ENCODE data around the gene TGIF2. TPM values are rescaled to one million over a fixed set of nuclear protein-coding genes. Genes with fewer than 3 reads are reported as not detected.

TGIF2 gene
- total and polyA plus RNA-seq, 9 of the 15 experiments (the other 6 are each of a cell fraction or from before 2014, with no cell fraction given): 6.8 to 27.8 (median 15.7) TPM

DNA sequence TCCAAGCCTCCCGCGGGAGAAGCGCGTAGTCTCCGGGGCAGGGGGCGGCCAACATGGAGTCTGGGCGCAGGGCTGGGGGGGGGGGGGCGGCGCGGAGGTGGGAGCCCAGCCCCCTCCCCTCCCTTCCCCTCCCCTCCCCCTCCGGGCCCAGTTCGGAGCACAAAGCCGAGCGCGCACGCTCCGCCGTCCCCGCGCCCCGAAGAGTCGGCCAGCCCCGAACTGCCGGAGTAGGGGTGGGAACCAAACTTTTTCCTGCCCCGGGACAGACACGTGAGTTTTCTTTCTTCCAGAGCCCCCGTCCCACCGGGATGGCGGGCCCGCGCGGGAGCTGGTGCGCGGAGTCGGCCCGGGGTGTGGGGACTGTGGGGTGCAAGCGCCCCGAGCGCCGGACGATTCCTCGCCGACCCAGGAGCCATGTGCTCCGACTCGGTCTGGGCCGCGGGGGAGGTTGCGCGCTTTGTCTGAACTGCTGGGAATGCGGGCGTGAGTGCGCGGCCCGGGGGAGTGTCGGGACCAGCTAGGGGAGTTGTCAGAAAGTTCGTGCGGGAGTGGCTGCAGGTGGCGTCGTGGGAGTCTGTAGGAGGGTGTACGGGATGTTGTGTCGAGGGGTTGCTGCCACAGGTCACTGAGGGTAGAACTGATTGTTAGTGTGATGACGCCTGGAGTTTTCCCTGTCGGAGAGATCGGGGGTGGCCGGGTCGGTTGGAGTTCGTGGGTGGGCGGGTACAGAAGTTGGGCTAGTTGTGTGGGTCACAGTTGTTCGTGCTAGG is 1.2 kb downstream of the TGIF2 start (continued):
- TF ChIP-seq CREM (IDR thresholded peaks at IDR 0.05; ENCODE audit: low read depth) (no peak; the same call in 1 of the 2 replicates), SMARCA4 (IDR thresholded peaks at IDR 0.05) (0 out of 2 replicates have a peak, but pooled peaks have one; percentile 15), PRMT5 (CRISPR knock-in tag; IDR thresholded peaks at IDR 0.05) (no peak), NBN (IDR thresholded peaks at IDR 0.05; ENCODE audit: low read depth) (0 out of 2 replicates have a peak, but pooled peaks have one; percentile 55), ELF4 (CRISPR knock-in tag; IDR thresholded peaks at IDR 0.05) (no peak), TAF9B (IDR thresholded peaks at IDR 0.05; ENCODE audit: partially characterized antibody) (peak; percentile 37), CXXC5 (CRISPR knock-in tag; IDR thresholded peaks at IDR 0.05) (peak; percentile 85), KAT7 (CRISPR knock-in tag; IDR thresholded peaks at IDR 0.05; ENCODE audit: borderline replicate concordance) (0 out of 2 replicates have a peak, but pooled peaks have one; percentile 20), NRF1 (conservative IDR thresholded peaks at IDR 0.05 in 1 of 2, IDR thresholded peaks at IDR 0.05 in 1 of 2) (peak; percentile 48 to 60; a peak in 3 of 4 replicates), CEBPG (CRISPR knock-in tag; IDR thresholded peaks at IDR 0.05) (no peak), CEBPG (tag; conservative IDR thresholded peaks at IDR 0.05 in 1 of 2, IDR thresholded peaks at IDR 0.05 in 1 of 2) (no peak), POLR2B (IDR thresholded peaks at IDR 0.05; ENCODE audit: low read depth, partially characterized antibody) (peak; percentile 27), EHMT2 (IDR thresholded peaks at IDR 0.05) (no peak), NEUROD1 (IDR thresholded peaks at IDR 0.05; ENCODE audit: borderline replicate concordance, low read depth, low read length, partially characterized antibody) (peak; percentile 38), KLF13 (tag; IDR thresholded peaks at IDR 0.05; ENCODE audit: borderline replicate concordance, low read depth) (no peak), RB1 (IDR thresholded peaks at IDR 0.05; ENCODE audit: low read depth) (peak; percentile 65), TEAD4 (IDR thresholded peaks at IDR 0.05; ENCODE audit: low read length) (peak; percentile 56), TEAD4 (CRISPR knock-in tag; IDR thresholded peaks at IDR 0.05; ENCODE audit: borderline replicate concordance) (no peak), KDM4B (IDR thresholded peaks at IDR 0.05; ENCODE audit: borderline replicate concordance in 2 of 2, low read depth in 1 of 2) (no peak), ZKSCAN8 (CRISPR knock-in tag; IDR thresholded peaks at IDR 0.05) (no peak), CCAR2 (IDR thresholded peaks at IDR 0.05; ENCODE audit: low read depth, low read length) (no peak), HDAC8 (tag; IDR thresholded peaks at IDR 0.05) (no peak), HDAC2 (IDR thresholded peaks at IDR 0.05) (no peak)
- TF ChIP-seq, protein P1, sequence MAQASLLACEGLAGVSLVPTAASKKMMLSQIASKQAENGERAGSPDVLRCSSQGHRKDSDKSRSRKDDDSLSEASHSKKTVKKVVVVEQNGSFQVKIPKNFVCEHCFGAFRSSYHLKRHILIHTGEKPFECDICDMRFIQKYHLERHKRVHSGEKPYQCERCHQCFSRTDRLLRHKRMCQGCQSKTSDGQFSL (CRISPR knock-in tag; IDR thresholded peaks at IDR 0.05): no peak; the same call in 1 of the 2 replicates
- TF ChIP-seq, protein P1 (tag; IDR thresholded peaks at IDR 0.05): peak in 1 of 2 experiments; percentile 58; a peak in 2 of 4 replicates
- TF ChIP-seq, protein P2, sequence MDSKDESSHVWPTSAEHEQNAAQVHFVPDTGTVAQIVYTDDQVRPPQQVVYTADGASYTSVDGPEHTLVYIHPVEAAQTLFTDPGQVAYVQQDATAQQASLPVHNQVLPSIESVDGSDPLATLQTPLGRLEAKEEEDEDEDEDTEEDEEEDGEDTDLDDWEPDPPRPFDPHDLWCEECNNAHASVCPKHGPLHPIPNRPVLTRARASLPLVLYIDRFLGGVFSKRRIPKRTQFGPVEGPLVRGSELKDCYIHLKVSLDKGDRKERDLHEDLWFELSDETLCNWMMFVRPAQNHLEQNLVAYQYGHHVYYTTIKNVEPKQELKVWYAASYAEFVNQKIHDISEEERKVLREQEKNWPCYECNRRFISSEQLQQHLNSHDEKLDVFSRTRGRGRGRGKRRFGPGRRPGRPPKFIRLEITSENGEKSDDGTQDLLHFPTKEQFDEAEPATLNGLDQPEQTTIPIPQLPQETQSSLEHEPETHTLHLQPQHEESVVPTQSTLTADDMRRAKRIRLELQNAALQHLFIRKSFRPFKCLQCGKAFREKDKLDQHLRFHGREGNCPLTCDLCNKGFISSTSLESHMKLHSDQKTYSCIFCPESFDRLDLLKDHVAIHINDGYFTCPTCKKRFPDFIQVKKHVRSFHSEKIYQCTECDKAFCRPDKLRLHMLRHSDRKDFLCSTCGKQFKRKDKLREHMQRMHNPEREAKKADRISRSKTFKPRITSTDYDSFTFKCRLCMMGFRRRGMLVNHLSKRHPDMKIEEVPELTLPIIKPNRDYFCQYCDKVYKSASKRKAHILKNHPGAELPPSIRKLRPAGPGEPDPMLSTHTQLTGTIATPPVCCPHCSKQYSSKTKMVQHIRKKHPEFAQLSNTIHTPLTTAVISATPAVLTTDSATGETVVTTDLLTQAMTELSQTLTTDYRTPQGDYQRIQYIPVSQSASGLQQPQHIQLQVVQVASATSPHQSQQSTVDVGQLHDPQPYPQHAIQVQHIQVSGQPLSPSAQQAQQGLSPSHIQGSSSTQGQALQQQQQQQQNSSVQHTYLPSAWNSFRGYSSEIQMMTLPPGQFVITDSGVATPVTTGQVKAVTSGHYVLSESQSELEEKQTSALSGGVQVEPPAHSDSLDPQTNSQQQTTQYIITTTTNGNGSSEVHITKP (IDR thresholded peaks at IDR 0.05; ENCODE audit: partially characterized antibody): peak; percentile 37

Measured in K562 (cell line).